IPS DF 6.9 (cell line): ENCODE results near the gene GGACT.

Experiments used
- DNase-seq: peaks from one replicate; pipeline ENCODE4 v3.0.0-alpha.2; 2013; ENCODE audit warnings: low read depth, low spot score
- H3K27ac ChIP-seq: one replicate; pipeline ENCODE4 v1.5.1; 2013; ENCODE audit warnings: low read length, control low read depth
- H3K27me3 ChIP-seq: 2 replicates; pipeline ENCODE4 v1.6.1; 2013; ENCODE audit warnings: mild to moderate bottlenecking, low read length; ENCODE audit not compliant: control insufficient read depth, insufficient read depth
- H3K36me3 ChIP-seq: 2 replicates; pipeline ENCODE4 v1.6.1; 2013; ENCODE audit warnings: low read length; ENCODE audit not compliant: control insufficient read depth, insufficient read depth
- H3K4me1 ChIP-seq: 2 replicates; pipeline ENCODE4 v1.6.1; 2013; ENCODE audit warnings: low read length; ENCODE audit not compliant: control insufficient read depth, insufficient read depth
- H3K4me3 ChIP-seq: 2 replicates; pipeline ENCODE4 v1.5.1; 2013; ENCODE audit warnings: mild to moderate bottlenecking, low read length
- H3K9me3 ChIP-seq: 2 replicates; pipeline ENCODE4 v1.6.1; 2013; ENCODE audit warnings: low read length, inconsistent platforms; ENCODE audit not compliant: control insufficient read depth, insufficient read depth
- WGBS: extraction: QIAGEN DNeasy Blood & Tissue Kit; methylation state at CpG from one replicate; pipeline ENCODE4 v1.1.7; 2013; ENCODE audit warnings: mixed read lengths, missing lambda C conversion rate; ENCODE audit not compliant: insufficient read length, insufficient coverage; 5-methylcytosine and 5-hydroxymethylcytosine counted together

Gene GGACT

GRCh38 chr13:100602493-100603111 lies 14.0 kb upstream of the GGACT start:
- Histone ChIP-seq H3K9me3 (no peaks in the 10 kb centered on the region), H3K27ac (no peak overlapping the region), H3K27me3 (no peaks in the 10 kb centered on the region; the same call in 1 of the 2 replicates), H3K4me1 (no peaks in the 10 kb centered on the region), H3K36me3 (no peaks in the 10 kb centered on the region; the same call in 1 of the 2 replicates), H3K4me3 (no peak overlapping the region)
- WGBS, result no CpG with 5 or more reads among the region's 8 CpGs
- no peak for DNase-seq

GRCh38 chr13:100601716-100602115 lies 13.1 kb upstream of the GGACT start:
- DNase-seq, result no peak
- H3K4me1 ChIP-seq, result no peaks in the 10 kb centered on the region
- H3K27me3 ChIP-seq, result no peaks in the 10 kb centered on the region
- H3K27ac ChIP-seq, result no peak overlapping the region
- H3K36me3 ChIP-seq, result no peaks in the 10 kb centered on the region; the same call in 1 of the 2 replicates
- H3K9me3 ChIP-seq, result no peaks in the 10 kb centered on the region
- H3K4me3 ChIP-seq, result no peak overlapping the region
- WGBS, result no CpG with 5 or more reads among the region's 7 CpGs

- H3K4me3 ChIP-seq, result no peak overlapping the region
- no peaks in the 10 kb centered on the region for H3K9me3 ChIP-seq
- no peaks in the 10 kb centered on the region for H3K4me1 ChIP-seq
- no CpG with 5 or more reads among the region's 6 CpGs for WGBS
- no peaks in the 10 kb centered on the region for H3K27me3 ChIP-seq
- no peaks in the 10 kb centered on the region; the same call in 1 of the 2 replicates for H3K36me3 ChIP-seq
- DNase-seq, result no peak
- no peak overlapping the region for H3K27ac ChIP-seq
Observed at GRCh38 chr13:100600915-100601314, 12.3 kb upstream of the GGACT start.

- WGBS, result no CpG with 5 or more reads among the region's 6 CpGs
Observed at GRCh38 chr13:100600461-100600860, 11.9 kb upstream of the GGACT start.

GRCh38 chr13:100597253-100597652 lies 8.7 kb upstream of the GGACT start:
- Histone ChIP-seq H3K9me3 (no peaks in the 10 kb centered on the region), H3K4me1 (no peaks in the 10 kb centered on the region), H3K27ac (no peak overlapping the region), H3K27me3 (no peaks in the 10 kb centered on the region), H3K4me3 (no peak overlapping the region), H3K36me3 (no peaks in the 10 kb centered on the region)
- DNase-seq, result no peak
- no CpG with 5 or more reads among the region's 4 CpGs for WGBS

More at GRCh38 chr13:100600461-100600860, 11.9 kb upstream of the GGACT start:
- no peak overlapping the region for H3K27ac ChIP-seq
- no peaks in the 10 kb centered on the region for H3K9me3 ChIP-seq
- no peaks in the 10 kb centered on the region for H3K4me1 ChIP-seq
- no peak overlapping the region for H3K4me3 ChIP-seq
- no peaks in the 10 kb centered on the region for H3K27me3 ChIP-seq
- H3K36me3 ChIP-seq, result no peaks in the 10 kb centered on the region; the same call in 1 of the 2 replicates
- DNase-seq, result no peak

- WGBS, result no CpG with 5 or more reads among the region's 2 CpGs
Observed at GRCh38 chr13:100596516-100596915, 7.9 kb upstream of the GGACT start.

GRCh38 chr13:100594731-100595130 lies 6.1 kb upstream of the GGACT start:
- no peaks in the 10 kb centered on the region for H3K36me3 ChIP-seq
- H3K27me3 ChIP-seq, result no peaks in the 10 kb centered on the region
- no peak overlapping the region for H3K27ac ChIP-seq
- no peaks in the 10 kb centered on the region for H3K4me1 ChIP-seq
- no peaks in the 10 kb centered on the region for H3K9me3 ChIP-seq
- no CpG with 5 or more reads among the region's 4 CpGs for WGBS
- no peak for DNase-seq
- no peak overlapping the region for H3K4me3 ChIP-seq

More at GRCh38 chr13:100596516-100596915, 7.9 kb upstream of the GGACT start:
- no peaks in the 10 kb centered on the region for H3K9me3 ChIP-seq
- H3K27me3 ChIP-seq, result no peaks in the 10 kb centered on the region
- H3K36me3 ChIP-seq, result no peaks in the 10 kb centered on the region
- no peaks in the 10 kb centered on the region for H3K4me1 ChIP-seq
- no peak overlapping the region for H3K4me3 ChIP-seq
- no peak overlapping the region for H3K27ac ChIP-seq
- no peak for DNase-seq

- Histone ChIP-seq H3K4me3 (no peak overlapping the region), H3K36me3 (no peaks in the 10 kb centered on the region), H3K27ac (no peak overlapping the region), H3K9me3 (no peaks in the 10 kb centered on the region), H3K4me1 (no peaks in the 10 kb centered on the region), H3K27me3 (no peaks in the 10 kb centered on the region)
- no CpG with 5 or more reads among the region's 9 CpGs for WGBS
- DNase-seq, result no peak
Observed at GRCh38 chr13:100594255-100594654, 5.7 kb upstream of the GGACT start.

- Histone ChIP-seq H3K4me3 (no peak overlapping the region), H3K27ac (no peak overlapping the region), H3K4me1 (peaks cover 2% of the 10 kb centered on the region; the same call in 1 of the 2 replicates), H3K27me3 (no peaks in the 10 kb centered on the region), H3K36me3 (no peaks in the 10 kb centered on the region), H3K9me3 (no peaks in the 10 kb centered on the region)
- DNase-seq, result no peak
- WGBS, result no CpG with 5 or more reads among the region's 6 CpGs
Observed at GRCh38 chr13:100589178-100589725, 663 bp upstream of the GGACT start.

GRCh38 chr13:100584896-100585295 lies 3.7 kb downstream of the GGACT start:
- H3K4me1 ChIP-seq, result peaks cover 2% of the 10 kb centered on the region; the same call in 1 of the 2 replicates
- no peaks in the 10 kb centered on the region for H3K9me3 ChIP-seq
- WGBS, result no CpG with 5 or more reads among the region's 5 CpGs
- no peak overlapping the region for H3K4me3 ChIP-seq
- H3K27me3 ChIP-seq, result no peaks in the 10 kb centered on the region
- H3K27ac ChIP-seq, result no peak overlapping the region
- DNase-seq, result no peak
- H3K36me3 ChIP-seq, result no peaks in the 10 kb centered on the region

- H3K27ac ChIP-seq, result no peak overlapping the region
- no peak for DNase-seq
- no CpG with 5 or more reads among the region's 2 CpGs for WGBS
- no peaks in the 10 kb centered on the region for H3K4me1 ChIP-seq
- H3K27me3 ChIP-seq, result no peaks in the 10 kb centered on the region
- H3K4me3 ChIP-seq, result no peak overlapping the region
- no peaks in the 10 kb centered on the region for H3K36me3 ChIP-seq
- no peaks in the 10 kb centered on the region for H3K9me3 ChIP-seq
Observed at GRCh38 chr13:100581504-100581903, 7.1 kb downstream of the GGACT start.
